HepG2 (cell line): ENCODE data around the gene FHL3. TPM values are rescaled to one million over a fixed set of nuclear protein-coding genes. Genes with fewer than 3 reads are reported as not detected.
"Not testable (repeated sequence)": the region's sequence is repeated elsewhere in the genome, so short reads cannot be mapped to it uniquely, and the experiment has no call there.

Experiments used
- ATAC-seq: fragments of 200-7000 bp; cut with Tn5 transposase; 3 replicates; pipeline ENCODE4 v1.9.1; 2020; ENCODE audit warnings: mild to moderate bottlenecking, moderate library complexity
- BruUV-seq: library from RNA; stranded (reverse); fragments of 400-500 nt; replicated peaks from 2 replicates; lab custom pipeline; 2021; lab: Mats Ljungman, UMichigan
- CTCF ChIA-PET: fragments of 300-600 bp; formaldehyde crosslinking; extraction: SDS; loops from one replicate; lab custom pipeline; 2021; ENCODE audit warnings: low total read pairs, inconsistent platforms, low intra/inter-chr PET ratio; lab: Yijun Ruan, JAX
- POLR2A ChIA-PET: fragments of 350-600 bp; sonication (Branson Sonifier 250); formaldehyde crosslinking; loops from one replicate; lab custom pipeline; 2020; ENCODE audit warnings: antibody characterized with exemption, inconsistent platforms; lab: Yijun Ruan, JAX
- DNase-seq: peaks from one replicate; pipeline ENCODE4 v3.0.0-alpha.2; 2015; ENCODE audit warnings: low spot score
- FAIRE-seq: peaks from 3 replicates; lab custom pipeline; 2011; peaks lifted over from hg19 to GRCh38; lab: Jason Lieb, UNC
- H2AFZ ChIP-seq: one replicate; pipeline ENCODE4 v1.6.1; 2011; ENCODE audit warnings: low read length, inconsistent platforms
- H3K27ac ChIP-seq: fragments of 300-600 bp; 3 replicates; pipeline ENCODE4 v1.8.0; 2011; ENCODE audit warnings: mixed run types, mild to moderate bottlenecking, mixed read lengths, low read length, inconsistent platforms; ENCODE audit not compliant: insufficient read depth; ENCODE audit errors: extremely low read length
- H3K27me3 ChIP-seq, 2 experiments: fragments of 200-600 bp in 1 of 2; 2 replicates in 1 of 2; 3 replicates in 1 of 2; pipeline versions ENCODE4 v1.6.0 to v1.8.0; 2011; ENCODE audit warnings: low read length in 2 of 2, mild to moderate bottlenecking in 2 of 2, moderate library complexity in 2 of 2, inconsistent platforms in 1 of 2; ENCODE audit not compliant: insufficient read depth in 2 of 2, control insufficient read depth in 1 of 2
- H3K36me3 ChIP-seq, 2 experiments: fragments of 200-600 bp in 1 of 2; replicated peaks in 1 of 2; 2 replicates in 1 of 2; 3 replicates in 1 of 2; pipeline versions ENCODE4 v1.5.1 to v1.8.0; 2011; ENCODE audit warnings: low read length in 2 of 2, inconsistent platforms in 1 of 2; ENCODE audit not compliant: insufficient read depth in 2 of 2, control insufficient read depth in 1 of 2
- H3K4me1 ChIP-seq: 2 replicates; pipeline ENCODE4 v1.5.1; 2012; ENCODE audit warnings: low read length, inconsistent platforms; ENCODE audit not compliant: insufficient read depth
- H3K4me2 ChIP-seq: 2 replicates; pipeline ENCODE4 v1.6.0; 2011; ENCODE audit warnings: low read depth, low read length, inconsistent platforms
- H3K4me3 ChIP-seq, 3 experiments: fragments of 200-600 bp in 1 of 3; sonication (generic), shearing (Covaris generic) in 1 of 3; replicated peaks in 1 of 3; 2 replicates each; pipeline ENCODE4 v1.5.1; 2011 to 2016; ENCODE audit warnings: low read length in 3 of 3, inconsistent platforms in 2 of 3, low read depth in 2 of 3, mild to moderate bottlenecking in 2 of 3, control low read depth in 1 of 3, mixed read lengths in 1 of 3; ENCODE audit not compliant: insufficient read depth in 1 of 3
- H3K79me2 ChIP-seq: one replicate; pipeline ENCODE4 v1.6.1; 2011; ENCODE audit warnings: low read length, inconsistent platforms; ENCODE audit not compliant: insufficient read depth
- H3K9ac ChIP-seq: 2 replicates; pipeline ENCODE4 v1.6.0; 2011; ENCODE audit warnings: mild to moderate bottlenecking, low read depth, low read length, inconsistent platforms; ENCODE audit not compliant: insufficient read depth
- H3K9me3 ChIP-seq: 2 replicates; pipeline ENCODE4 v1.5.1; 2012; ENCODE audit warnings: mild to moderate bottlenecking, low read length
- H4K20me1 ChIP-seq: 2 replicates; pipeline ENCODE4 v1.6.0; 2011; ENCODE audit warnings: inconsistent platforms, mild to moderate bottlenecking, low read length, moderate library complexity; ENCODE audit not compliant: insufficient read depth
- CBX1 ChIP-seq: IDR thresholded peaks from one replicate; pipeline ENCODE4 v1.6.1; 2016; ENCODE audit warnings: antibody characterized with exemption, low read depth
- FOXA3 ChIP-seq: IDR thresholded peaks from 2 replicates; pipeline ENCODE4 v1.6.1; 2016; ENCODE audit warnings: missing genetic modification reagents, missing compliant biosample characterization
- PREB ChIP-seq: sonication (generic); formaldehyde crosslinking; IDR thresholded peaks from 2 replicates; pipeline ENCODE4 v1.4.0; 2020; ENCODE audit warnings: missing genetic modification reagents
- RBM22 ChIP-seq: fragments of 200-400 bp; formaldehyde crosslinking; optimal IDR thresholded peaks from 2 replicates; pipeline ENCODE3; 2017; ENCODE audit warnings: mild to moderate bottlenecking, low read length, moderate library complexity
- ZNF704 ChIP-seq: sonication (generic); formaldehyde crosslinking; IDR thresholded peaks from 2 replicates; pipeline ENCODE4 v1.8.1; 2023; ENCODE audit warnings: mild to moderate bottlenecking, inconsistent platforms, moderate library complexity, missing genetic modification reagents, borderline replicate concordance
- ZNF784 ChIP-seq: sonication (generic); formaldehyde crosslinking; IDR thresholded peaks from 2 replicates; pipeline ENCODE4 v1.5.1; 2020; ENCODE audit warnings: missing genetic modification reagents, mild to moderate bottlenecking, borderline replicate concordance
- WGBS: methylation state at CpG from one replicate; pipeline ENCODE4 v1.1.6; 2017; ENCODE audit warnings: low lambda C conversion rate; 5-methylcytosine and 5-hydroxymethylcytosine counted together
- in situ Hi-C: cut with HindIII; loops from 2 replicates; pipeline ENCODE4 v1.10.0; 2017; ENCODE audit warnings: low pct_unique_long_range_greater_than_20kb; ENCODE audit not compliant: extremely low pct_ligation_motif_present
- intact Hi-C: fragments of 100-400 bp; cut with micrococcal nuclease; formaldehyde crosslinking; loops from one replicate; pipeline ENCODE4 v1.10.0; 2022; ENCODE audit not compliant: unreplicated experiment
- polyA plus RNA-seq, 8 experiments: library from polyadenylated mRNA; depleted of rRNA in 3 of 8; stranded (reverse) in 7 of 8; unstranded in 1 of 8; fragments of >200 nt; fragmentation: Illumina TruSeq in 4 of 8; extraction: Trizol in 4 of 8; gene quantifications; 2 replicates each; pipeline versions ENCODE4 v1.2.1 to v1.2.3, GENCODE V29; 2011 to 2016; ENCODE audit warnings: low read depth in 4 of 8, missing spikeins in 1 of 8, mixed read lengths in 1 of 8; ENCODE audit not compliant: insufficient read depth in 1 of 8
- total RNA-seq, 5 experiments: library from RNA; depleted of rRNA; stranded (reverse); fragments of >200 nt; fragmentation: Illumina TruSeq; extraction: Trizol; gene quantifications; 2 replicates each; pipeline ENCODE4 v1.2.3, GENCODE V29; 2016; ENCODE audit warnings: low read depth in 1 of 5
- TF ChIP-seq, protein P1 (sequence below): sonication (generic); formaldehyde crosslinking; IDR thresholded peaks from 2 replicates; pipeline ENCODE4 v1.4.0; 2020; ENCODE audit warnings: missing genetic modification reagents, borderline replicate concordance

Gene FHL3
- total and polyA plus RNA-seq, 2 of the 13 experiments (the other 11 are each of a cell fraction or from before 2014, with no cell fraction given): 2.8 to 6.6 TPM

- no peaks in the 10 kb centered on the region for H3K4me1 ChIP-seq
- no peak overlapping the region for H3K4me2 ChIP-seq
- no peaks in the 10 kb centered on the region for H3K79me2 ChIP-seq
- H3K4me3 ChIP-seq: no peak overlapping the region
- H3K9me3 ChIP-seq: no peaks in the 10 kb centered on the region
- no peak for ATAC-seq
- H3K27me3 ChIP-seq: no peaks in the 10 kb centered on the region
- no TSS peak for BruUV-seq
- TF ChIP-seq CBX1 (no peak), RBM22 (no peak), ZNF704 (no peak), PREB (CRISPR knock-in tag) (no peak), ZNF784 (CRISPR knock-in tag) (no peak), FOXA3 (CRISPR knock-in tag) (no peak)
- TF ChIP-seq, protein P1, sequence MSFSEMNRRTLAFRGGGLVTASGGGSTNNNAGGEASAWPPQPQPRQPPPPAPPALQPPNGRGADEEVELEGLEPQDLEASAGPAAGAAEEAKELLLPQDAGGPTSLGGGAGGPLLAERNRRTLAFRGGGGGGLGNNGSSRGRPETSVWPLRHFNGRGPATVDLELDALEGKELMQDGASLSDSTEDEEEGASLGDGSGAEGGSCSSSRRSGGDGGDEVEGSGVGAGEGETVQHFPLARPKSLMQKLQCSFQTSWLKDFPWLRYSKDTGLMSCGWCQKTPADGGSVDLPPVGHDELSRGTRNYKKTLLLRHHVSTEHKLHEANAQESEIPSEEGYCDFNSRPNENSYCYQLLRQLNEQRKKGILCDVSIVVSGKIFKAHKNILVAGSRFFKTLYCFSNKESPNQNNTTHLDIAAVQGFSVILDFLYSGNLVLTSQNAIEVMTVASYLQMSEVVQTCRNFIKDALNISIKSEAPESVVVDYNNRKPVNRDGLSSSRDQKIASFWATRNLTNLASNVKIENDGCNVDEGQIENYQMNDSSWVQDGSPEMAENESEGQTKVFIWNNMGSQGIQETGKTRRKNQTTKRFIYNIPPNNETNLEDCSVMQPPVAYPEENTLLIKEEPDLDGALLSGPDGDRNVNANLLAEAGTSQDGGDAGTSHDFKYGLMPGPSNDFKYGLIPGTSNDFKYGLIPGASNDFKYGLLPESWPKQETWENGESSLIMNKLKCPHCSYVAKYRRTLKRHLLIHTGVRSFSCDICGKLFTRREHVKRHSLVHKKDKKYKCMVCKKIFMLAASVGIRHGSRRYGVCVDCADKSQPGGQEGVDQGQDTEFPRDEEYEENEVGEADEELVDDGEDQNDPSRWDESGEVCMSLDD (CRISPR knock-in tag): no peak
- H2AFZ ChIP-seq: no peak overlapping the region
- ChIA-PET CTCF (no interaction called here), POLR2A (no interaction called here)
- no peak for FAIRE-seq
- 95% methylated on average over 4 of the region's 4 CpGs for WGBS
- H3K36me3 ChIP-seq: peaks cover 26 to 47% of the 10 kb centered on the region in 2 experiments
- no peaks in the 10 kb centered on the region for H4K20me1 ChIP-seq
- intact Hi-C loops (no loop called here), in situ Hi-C loops (no loop called here)
- no peak overlapping the region for H3K9ac ChIP-seq
- DNase-seq: no peak
- no peak overlapping the region for H3K27ac ChIP-seq
Observed at GRCh38 chr1:37965301-37965700, 40.0 kb downstream of the FHL3 start.

- BruUV-seq, CTCF ChIA-PET, H3K4me1 ChIP-seq, H2AFZ ChIP-seq, H3K9me3 ChIP-seq, H3K9ac ChIP-seq, H4K20me1 ChIP-seq, ATAC-seq, H3K79me2 ChIP-seq, H3K4me3 ChIP-seq, H3K27ac ChIP-seq, in situ Hi-C loops, H3K27me3 ChIP-seq, intact Hi-C loops, H3K4me2 ChIP-seq, DNase-seq, FAIRE-seq: not testable (repeated sequence)
- peaks cover 22 to 47% of the 10 kb centered on the region in 2 experiments for H3K36me3 ChIP-seq
- WGBS: 92% methylated on average over 12 of the region's 12 CpGs
- POLR2A ChIA-PET: interaction anchor here (0.7 kb wide), 1 partner anchor 33 kb away, joined by 4 read pairs; no protein-coding TSS in a partner anchor
Observed at GRCh38 chr1:37964106-37964505, 41.2 kb downstream of the FHL3 start.
